Activated CD8-positive, alpha-beta T cell treated with anti-CD3 and anti-CD28 coated beads, Interleukin-2, amount 10 ng/mL, durations not matched to agents 7 days and 5 days (primary cell): ENCODE measurements around the gene KCNC1. TPM values are rescaled to one million over a fixed set of nuclear protein-coding genes. Genes with fewer than 3 reads are reported as not detected.

Experiments
- ATAC-seq: fragments of 150-1000 bp; cut with Tn5 transposase; one replicate; pipeline ENCODE4 v1.10.0; 2021; ENCODE audit warnings: moderate library complexity
- CTCF ChIA-PET: fragments of 350-600 bp; sonication (Branson Sonifier 250); formaldehyde crosslinking; loops from one replicate; lab custom pipeline; 2021; ENCODE audit warnings: antibody characterized with exemption; lab: Charles Lee
- POLR2A ChIA-PET: fragments of 350-600 bp; sonication (Branson Sonifier 250); formaldehyde crosslinking; loops from one replicate; lab custom pipeline; 2021; ENCODE audit warnings: antibody characterized with exemption; lab: Charles Lee
- DNase-seq: peaks from one replicate; pipeline ENCODE4 v3.0.0-alpha.2; 2020
- H3K27ac Mint-ChIP-seq: one replicate; pipeline ENCODE4 v1.8.0; 2021; ENCODE audit warnings: mild to moderate bottlenecking, mixed read lengths
- H3K27me3 Mint-ChIP-seq: one replicate; pipeline ENCODE4 v1.8.0; 2021; ENCODE audit warnings: low read depth, mixed read lengths
- H3K36me3 Mint-ChIP-seq: one replicate; pipeline ENCODE4 v1.8.0; 2021; ENCODE audit warnings: low read depth, mixed read lengths
- H3K4me1 Mint-ChIP-seq: one replicate; pipeline ENCODE4 v1.8.0; 2021; ENCODE audit warnings: low read depth, mixed read lengths
- H3K4me3 Mint-ChIP-seq: one replicate; pipeline ENCODE4 v1.8.0; 2021; ENCODE audit warnings: mild to moderate bottlenecking, mixed read lengths
- H3K9me3 Mint-ChIP-seq: one replicate; pipeline ENCODE4 v1.8.0; 2022; ENCODE audit warnings: mixed read lengths; ENCODE audit not compliant: insufficient read depth
- total RNA-seq, 2 experiments: library from RNA; stranded (reverse); gene quantifications; one replicate each; pipeline ENCODE4 v1.2.3, GENCODE V29; 2021

Gene KCNC1
- total RNA-seq, 2 experiments from 2014 or later: not detected

DNA sequence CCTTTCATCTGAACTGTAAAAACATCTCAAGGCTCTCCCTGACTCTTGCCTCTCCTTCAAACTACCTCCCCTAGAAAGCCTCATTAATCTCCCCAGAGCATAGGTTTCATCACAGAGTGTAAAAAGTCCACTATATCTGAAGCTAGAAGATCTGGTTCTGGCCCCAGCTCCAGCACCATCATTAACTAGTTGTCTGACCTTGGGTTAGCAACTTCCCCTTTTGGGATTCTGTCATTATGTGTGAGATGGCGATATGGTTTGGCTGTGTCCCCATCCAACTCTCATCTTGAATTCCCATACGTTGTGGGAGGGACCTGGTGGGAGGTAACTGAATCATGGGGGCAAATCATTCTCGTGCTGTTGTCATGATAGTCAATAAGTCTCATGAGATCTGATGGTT lies 97.3 kb downstream of the KCNC1 start:
- no peak overlapping the region for H3K27ac Mint-ChIP-seq
- no peaks in the 10 kb centered on the region for H3K27me3 Mint-ChIP-seq
- DNase-seq (no peak), ATAC-seq (no peak)
- H3K4me3 Mint-ChIP-seq: no peak overlapping the region
- POLR2A ChIA-PET: no interaction called here
- no peaks in the 10 kb centered on the region for H3K9me3 Mint-ChIP-seq
- CTCF ChIA-PET: no interaction called here
- H3K36me3 Mint-ChIP-seq: no peaks in the 10 kb centered on the region
- H3K4me1 Mint-ChIP-seq: no peaks in the 10 kb centered on the region

Other genes with a start within 250 kb of the KCNC1 start
- not detected for gene USH1C, start 190.4 kb upstream of the KCNC1 start, total RNA-seq
- not detected for gene OTOG, start 187.5 kb upstream of the KCNC1 start, total RNA-seq
- gene MYOD1, start 15.2 kb upstream of the KCNC1 start, total RNA-seq: not detected